SH-SY5Y (cell line): ENCODE results near the gene SMARCA2.

Experiments used
- GATA2 ChIP-seq: IDR thresholded peaks from 2 replicates; pipeline ENCODE4 v1.6.1; 2011; ENCODE audit warnings: mild to moderate bottlenecking, low read depth, low read length
- GATA3 ChIP-seq: IDR thresholded peaks from 2 replicates; pipeline ENCODE4 v1.6.1; 2011; ENCODE audit warnings: low read depth, mild to moderate bottlenecking, low read length, moderate library complexity

GRCh38 chr9:1978941-1979340 lies 36.2 kb upstream of the SMARCA2 start:
- TF ChIP-seq GATA2 (no peak), GATA3 (no peak)
